Mesothelial cell of epicardium (in vitro differentiated cells): ENCODE results near the gene NOTCH1. TPM values are rescaled to one million over a fixed set of nuclear protein-coding genes. Genes with fewer than 3 reads are reported as not detected.

Experiments
- DNase-seq, 2 experiments: peaks; one replicate each; pipeline ENCODE4 v3.0.0; 2021; ENCODE audit warnings: low spot score in 2 of 2; ENCODE audit not compliant: unreplicated experiment in 2 of 2
- H3K27ac Mint-ChIP-seq: 2 replicates; pipeline ENCODE4 v1.8.0; 2021; ENCODE audit warnings: mixed read lengths
- H3K27me3 Mint-ChIP-seq: 2 replicates; pipeline ENCODE4 v1.8.0; 2021; ENCODE audit warnings: low read depth, mixed read lengths
- H3K36me3 Mint-ChIP-seq: 2 replicates; pipeline ENCODE4 v1.8.0; 2021; ENCODE audit warnings: mixed read lengths
- H3K4me1 Mint-ChIP-seq: 2 replicates; pipeline ENCODE4 v1.8.0; 2021; ENCODE audit warnings: mixed read lengths
- H3K4me3 Mint-ChIP-seq: 2 replicates; pipeline ENCODE4 v1.8.0; 2021; ENCODE audit warnings: mild to moderate bottlenecking, moderate library complexity, mixed read lengths
- H3K9me3 Mint-ChIP-seq: 2 replicates; pipeline ENCODE4 v1.8.0; 2021; ENCODE audit warnings: mixed read lengths
- total RNA-seq: library from RNA; stranded (reverse); gene quantifications from 3 replicates; pipeline ENCODE4 v1.2.1, GENCODE V29; 2021
- TF ChIP-seq, protein P1 (sequence below): fragments of 200-600 bp; sonication (generic); IDR thresholded peaks from one replicate; pipeline ENCODE4 v1.5.0; 2021; ENCODE audit warnings: antibody characterized with exemption; ENCODE audit not compliant: unreplicated experiment

Gene NOTCH1
- total RNA-seq, 1 donor from 2014 or later: 107 TPM

DNA sequence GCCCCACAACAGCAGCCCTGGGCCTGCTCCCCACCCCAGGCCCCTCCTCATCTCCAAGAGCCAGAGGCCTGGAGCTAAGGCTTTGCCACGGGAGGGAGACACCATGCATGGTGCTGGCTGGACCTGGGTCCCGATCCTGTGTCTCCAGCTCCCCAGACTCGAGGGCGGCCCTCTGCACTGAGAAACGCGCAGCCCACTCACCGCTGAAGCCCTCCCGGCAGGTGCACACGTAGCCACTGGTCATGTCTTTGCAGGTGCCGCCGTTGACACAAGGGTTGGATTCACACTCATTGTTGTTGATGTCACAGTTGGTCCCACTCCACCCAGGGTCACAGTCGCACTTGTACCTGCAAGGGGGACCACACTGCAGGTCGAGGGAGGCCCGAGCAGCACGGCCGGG, 32.7 kb downstream of the NOTCH1 start:
- no peak overlapping the region for H3K4me3 Mint-ChIP-seq
- H3K4me1 Mint-ChIP-seq: no peaks in the 10 kb centered on the region
- peaks cover 5% of the 10 kb centered on the region for H3K36me3 Mint-ChIP-seq
- no peak overlapping the region for H3K27ac Mint-ChIP-seq
- no peaks in the 10 kb centered on the region for H3K27me3 Mint-ChIP-seq
- no peak for DNase-seq
- TF ChIP-seq, protein P1, sequence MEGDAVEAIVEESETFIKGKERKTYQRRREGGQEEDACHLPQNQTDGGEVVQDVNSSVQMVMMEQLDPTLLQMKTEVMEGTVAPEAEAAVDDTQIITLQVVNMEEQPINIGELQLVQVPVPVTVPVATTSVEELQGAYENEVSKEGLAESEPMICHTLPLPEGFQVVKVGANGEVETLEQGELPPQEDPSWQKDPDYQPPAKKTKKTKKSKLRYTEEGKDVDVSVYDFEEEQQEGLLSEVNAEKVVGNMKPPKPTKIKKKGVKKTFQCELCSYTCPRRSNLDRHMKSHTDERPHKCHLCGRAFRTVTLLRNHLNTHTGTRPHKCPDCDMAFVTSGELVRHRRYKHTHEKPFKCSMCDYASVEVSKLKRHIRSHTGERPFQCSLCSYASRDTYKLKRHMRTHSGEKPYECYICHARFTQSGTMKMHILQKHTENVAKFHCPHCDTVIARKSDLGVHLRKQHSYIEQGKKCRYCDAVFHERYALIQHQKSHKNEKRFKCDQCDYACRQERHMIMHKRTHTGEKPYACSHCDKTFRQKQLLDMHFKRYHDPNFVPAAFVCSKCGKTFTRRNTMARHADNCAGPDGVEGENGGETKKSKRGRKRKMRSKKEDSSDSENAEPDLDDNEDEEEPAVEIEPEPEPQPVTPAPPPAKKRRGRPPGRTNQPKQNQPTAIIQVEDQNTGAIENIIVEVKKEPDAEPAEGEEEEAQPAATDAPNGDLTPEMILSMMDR: no peak
- no peaks in the 10 kb centered on the region for H3K9me3 Mint-ChIP-seq

DNA sequence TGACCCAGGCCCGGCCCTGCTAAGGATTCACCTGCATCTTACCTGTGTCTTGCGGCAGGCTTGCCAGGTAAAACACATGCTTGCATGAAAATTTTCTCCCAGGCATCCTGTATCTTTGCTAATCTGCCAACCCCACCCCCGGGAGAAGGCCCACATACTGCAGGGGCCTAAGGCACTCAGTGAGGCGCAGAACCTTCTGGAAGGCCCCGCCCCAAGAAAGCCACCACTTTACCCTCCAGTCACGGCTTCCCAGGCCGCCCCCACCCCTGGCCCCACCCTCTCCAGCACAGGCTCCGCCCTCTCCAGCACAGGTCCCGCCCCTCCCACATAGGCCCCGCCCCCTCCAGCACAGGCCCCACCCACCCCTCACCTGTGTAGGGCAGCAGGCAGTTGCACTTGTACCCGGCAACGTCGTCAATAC, 33.2 kb downstream of the NOTCH1 start:
- Mint-ChIP-seq H3K27me3 (no peaks in the 10 kb centered on the region), H3K9me3 (no peaks in the 10 kb centered on the region), H3K36me3 (peaks cover 4% of the 10 kb centered on the region), H3K4me1 (no peaks in the 10 kb centered on the region), H3K4me3 (no peak overlapping the region), H3K27ac (no peak overlapping the region)
- TF ChIP-seq, protein P1: no peak
- no peak for DNase-seq

GRCh38 chr9:136511670-136512592, 33.9 kb downstream of the NOTCH1 start:
- Mint-ChIP-seq H3K36me3 (peaks cover 2% of the 10 kb centered on the region), H3K27ac (no peak overlapping the region), H3K9me3 (no peaks in the 10 kb centered on the region), H3K4me3 (no peak overlapping the region), H3K4me1 (no peaks in the 10 kb centered on the region), H3K27me3 (no peaks in the 10 kb centered on the region)
- DNase-seq: no peak
- TF ChIP-seq, protein P1: no peak

DNA sequence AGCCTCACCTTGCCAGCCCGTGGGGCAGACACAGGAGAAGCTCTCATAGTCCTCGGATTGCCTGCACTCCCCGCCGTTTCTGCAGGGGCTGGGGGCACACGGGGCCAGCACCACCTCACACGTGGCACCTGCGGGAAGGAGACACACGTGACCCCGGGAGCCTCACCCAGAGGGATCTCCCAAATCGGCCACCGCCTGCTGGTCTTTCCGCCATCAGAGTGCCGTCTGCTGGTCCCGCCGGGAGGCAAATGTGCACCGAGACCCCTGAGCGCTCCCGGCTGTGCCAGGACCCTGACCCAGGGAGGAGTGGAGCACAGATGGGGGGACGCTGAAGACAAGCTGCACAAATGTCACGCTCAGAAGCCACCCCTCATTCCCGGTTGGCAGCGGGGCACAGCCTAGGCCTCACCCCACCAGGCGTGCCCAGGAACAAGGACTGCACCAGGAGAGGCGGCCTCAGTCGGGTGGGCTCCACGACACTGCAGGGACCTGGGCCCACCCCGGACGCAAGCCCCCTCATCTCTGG, 34.6 kb downstream of the NOTCH1 start:
- TF ChIP-seq, protein P1: no peak
- DNase-seq: no peak
- Mint-ChIP-seq H3K4me3 (no peak overlapping the region), H3K27ac (no peak overlapping the region), H3K27me3 (no peaks in the 10 kb centered on the region), H3K36me3 (peaks cover 2% of the 10 kb centered on the region), H3K4me1 (no peaks in the 10 kb centered on the region), H3K9me3 (no peaks in the 10 kb centered on the region)

DNA sequence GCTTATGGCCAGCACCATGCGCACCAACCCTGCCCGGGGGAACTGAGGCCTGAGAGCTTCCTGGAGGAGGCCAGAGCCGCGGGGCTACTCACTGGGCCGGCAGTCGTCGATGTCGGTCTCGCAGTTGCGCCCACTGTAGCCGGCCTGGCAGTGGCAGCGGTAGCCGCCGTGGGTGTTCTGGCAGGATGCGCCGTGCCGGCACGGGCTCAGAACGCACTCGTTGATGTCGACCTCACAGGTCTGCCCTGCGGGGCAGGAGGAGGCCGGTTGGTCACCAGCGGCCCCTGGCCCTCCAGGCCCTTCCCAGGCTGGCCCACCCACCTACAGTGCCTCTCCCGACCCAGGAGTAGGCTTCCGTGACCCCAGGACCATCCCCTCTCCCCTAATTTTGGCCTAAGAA, 35.3 kb downstream of the NOTCH1 start:
- Mint-ChIP-seq H3K27me3 (no peaks in the 10 kb centered on the region), H3K4me3 (no peak overlapping the region), H3K27ac (no peak overlapping the region), H3K9me3 (no peaks in the 10 kb centered on the region), H3K4me1 (no peaks in the 10 kb centered on the region), H3K36me3 (peaks cover 2% of the 10 kb centered on the region)
- TF ChIP-seq, protein P1: no peak
- DNase-seq: no peak
